Suppressor macrophage treated with lipopolysaccharide for 4 hours (primary cell): ENCODE measurements around the gene TRIM32.
A peak's percentile ranks its signal among the peaks of the same experiment; 100 is the strongest.

ENCODE experiments used
- DNase-seq: peaks from one replicate; pipeline ENCODE4 v3.0.0-alpha.2; 2020

The TRIM32 gene

GRCh38 chr9:116687074-116687753 is at the start of gene TRIM32:
TRIM32 (plus strand) TSS chr9:116687305; CDS start chr9:116697743, 10,438 bp downstream.
- peak; percentile 88 for DNase-seq

- no peak for DNase-seq
Observed at GRCh38 chr9:116639251-116639741, 47.8 kb upstream of the TRIM32 start.

- no peak for DNase-seq
Observed at GRCh38 chr9:116641292-116642059, 45.6 kb upstream of the TRIM32 start.

GRCh38 chr9:116643691-116644090 is 43.4 kb upstream of the TRIM32 start:
- DNase-seq, result no peak

GRCh38 chr9:116644091-116644688 is 42.9 kb upstream of the TRIM32 start:
- no peak for DNase-seq

- DNase-seq, result peak; percentile 23
Observed at GRCh38 chr9:116646661-116647514, 40.2 kb upstream of the TRIM32 start.

- no peak for DNase-seq
Observed at GRCh38 chr9:116647515-116647809, 39.6 kb upstream of the TRIM32 start.

GRCh38 chr9:116653348-116654058 is 33.6 kb upstream of the TRIM32 start:
- no peak for DNase-seq

- DNase-seq, result no peak
Observed at GRCh38 chr9:116654059-116654355, 33.1 kb upstream of the TRIM32 start.

GRCh38 chr9:116656501-116656971 is 30.6 kb upstream of the TRIM32 start:
- no peak for DNase-seq

GRCh38 chr9:116656977-116657376 is 30.1 kb upstream of the TRIM32 start:
- no peak for DNase-seq

GRCh38 chr9:116658265-116658664 is 28.8 kb upstream of the TRIM32 start:
- DNase-seq, result no peak

- peak; percentile 58 for DNase-seq
Observed at GRCh38 chr9:116661037-116661954, 25.8 kb upstream of the TRIM32 start.

- no peak for DNase-seq
Observed at GRCh38 chr9:116662646-116663310, 24.3 kb upstream of the TRIM32 start.

GRCh38 chr9:116663581-116663980 is 23.5 kb upstream of the TRIM32 start:
- DNase-seq, result no peak

GRCh38 chr9:116668970-116669695 is 18.0 kb upstream of the TRIM32 start:
- DNase-seq, result no peak

- peak; percentile 48 for DNase-seq
Observed at GRCh38 chr9:116671605-116672004, 15.5 kb upstream of the TRIM32 start.

GRCh38 chr9:116673375-116673774 is 13.7 kb upstream of the TRIM32 start:
- no peak for DNase-seq

GRCh38 chr9:116674210-116674980 is 12.7 kb upstream of the TRIM32 start:
- no peak for DNase-seq
